ENCODE measurements around the gene MINAR1.
"Not testable (repeated sequence)": the region's sequence is repeated elsewhere in the genome, so short reads cannot be mapped to it uniquely, and the experiment has no call there.

Gene MINAR1

GRCh38 chr15:79431636-79432344, at the start of gene MINAR1:
Gene MINAR1, plus strand, starts transcription at chr15:79432336. Its CDS starts 23,812 bp downstream, at chr15:79456148.
- peak; percentile 69 for DNase-seq (ENCODE audit: low spot score)

GRCh38 chr15:79394231-79394630, 37.9 kb upstream of the MINAR1 start:
- peak; percentile 63 for DNase-seq (ENCODE audit: low spot score)

- no peak for DNase-seq (ENCODE audit: low spot score)
These were observed 35.3 kb upstream of the MINAR1 start for GRCh38 chr15:79396850-79397249.

- no peak for DNase-seq (ENCODE audit: low spot score)
These were observed 34.7 kb upstream of the MINAR1 start for GRCh38 chr15:79397269-79397910.

GRCh38 chr15:79399606-79400005, 32.5 kb upstream of the MINAR1 start:
- no peak for DNase-seq (ENCODE audit: low spot score)

- no peak for DNase-seq (ENCODE audit: low spot score)
These were observed 31.5 kb upstream of the MINAR1 start for GRCh38 chr15:79400650-79401049.

- no peak for DNase-seq (ENCODE audit: low spot score)
These were observed 30.8 kb upstream of the MINAR1 start for GRCh38 chr15:79401301-79401700.

GRCh38 chr15:79402136-79402535, 30.0 kb upstream of the MINAR1 start:
- DNase-seq (ENCODE audit: low spot score) = no peak

GRCh38 chr15:79403501-79403900, 28.6 kb upstream of the MINAR1 start:
- peak; percentile 39 for DNase-seq (ENCODE audit: low spot score)

GRCh38 chr15:79406210-79406609, 25.9 kb upstream of the MINAR1 start:
- DNase-seq (ENCODE audit: low spot score) = no peak

- DNase-seq (ENCODE audit: low spot score) = no peak
These were observed 24.1 kb upstream of the MINAR1 start for GRCh38 chr15:79408041-79408440.

- DNase-seq (ENCODE audit: low spot score) = no peak
These were observed 21.9 kb upstream of the MINAR1 start for GRCh38 chr15:79410237-79410636.

GRCh38 chr15:79412010-79412409, 20.1 kb upstream of the MINAR1 start:
- no peak for DNase-seq (ENCODE audit: low spot score)

- DNase-seq (ENCODE audit: low spot score) = no peak
These were observed 19.7 kb upstream of the MINAR1 start for GRCh38 chr15:79412429-79412828.

- no peak for DNase-seq (ENCODE audit: low spot score)
These were observed 15.3 kb upstream of the MINAR1 start for GRCh38 chr15:79416876-79417275.

- no peak for DNase-seq (ENCODE audit: low spot score)
These were observed 13.3 kb upstream of the MINAR1 start for GRCh38 chr15:79418693-79419279.

- no peak for DNase-seq (ENCODE audit: low spot score)
These were observed 6.4 kb upstream of the MINAR1 start for GRCh38 chr15:79425591-79426295.

- DNase-seq (ENCODE audit: low spot score) = not testable (repeated sequence)
These were observed 5.2 kb upstream of the MINAR1 start for GRCh38 chr15:79426899-79427298.

GRCh38 chr15:79427781-79428598, 4.1 kb upstream of the MINAR1 start:
- DNase-seq (ENCODE audit: low spot score) = no peak

- no peak for DNase-seq (ENCODE audit: low spot score)
These were observed 1.1 kb upstream of the MINAR1 start for GRCh38 chr15:79430901-79431635.
